HL-60 (cell line): ENCODE results near the gene VIPR2.

Experiments used
- DNase-seq, 2 experiments: peaks; one replicate each; pipeline ENCODE4 v3.0.0-alpha.2; 2010 to 2020; ENCODE audit warnings: low read depth in 1 of 2, low spot score in 1 of 2
- H3K27ac ChIP-seq: fragments of 250-450 bp; sonication (Bioruptor Pico); replicated peaks from 2 replicates; pipeline ENCODE4 v1.5.1; 2020; ENCODE audit warnings: mild to moderate bottlenecking, moderate library complexity
- H3K27me3 ChIP-seq: fragments of 250-450 bp; sonication (Bioruptor Pico); 2 replicates; pipeline ENCODE4 v1.5.1; 2021; ENCODE audit warnings: mild to moderate bottlenecking, moderate library complexity; ENCODE audit not compliant: insufficient read depth, poor library complexity, severe bottlenecking
- H3K4me3 ChIP-seq: replicated peaks from 2 replicates; pipeline ENCODE4 v1.5.1; 2011; ENCODE audit warnings: mild to moderate bottlenecking, control low read depth, low read length; ENCODE audit not compliant: insufficient read depth
- CTCF ChIP-seq: IDR thresholded peaks from one replicate; pipeline ENCODE4 v1.5.1; 2011; ENCODE audit warnings: low read length, control low read depth, inconsistent platforms; ENCODE audit not compliant: insufficient read depth
- GABPA ChIP-seq: IDR thresholded peaks from 2 replicates; pipeline ENCODE4 v1.6.1; 2012; ENCODE audit warnings: low read depth
- POLR2AphosphoS5 ChIP-seq: IDR thresholded peaks from 2 replicates; pipeline ENCODE4 v1.6.1; 2012; ENCODE audit warnings: low read depth
- SPI1 ChIP-seq: IDR thresholded peaks from 2 replicates; pipeline ENCODE4 v1.6.1; 2012; ENCODE audit warnings: low read depth, mild to moderate bottlenecking, borderline replicate concordance
- TF ChIP-seq, protein P1 (sequence below): IDR thresholded peaks from 2 replicates; pipeline ENCODE4 v1.6.1; 2012; ENCODE audit warnings: low read depth; ENCODE audit not compliant: insufficient replicate concordance

VIPR2 gene

GRCh38 chr7:159048656-159049055, 96.0 kb downstream of the VIPR2 start:
- no peak for DNase-seq
- Histone ChIP-seq H3K27ac (no peak overlapping the region), H3K4me3 (no peak overlapping the region), H3K27me3 (no peaks in the 10 kb centered on the region)
- TF ChIP-seq SPI1 (no peak), GABPA (no peak), POLR2AphosphoS5 (no peak), CTCF (no peak)
- TF ChIP-seq, protein P1, sequence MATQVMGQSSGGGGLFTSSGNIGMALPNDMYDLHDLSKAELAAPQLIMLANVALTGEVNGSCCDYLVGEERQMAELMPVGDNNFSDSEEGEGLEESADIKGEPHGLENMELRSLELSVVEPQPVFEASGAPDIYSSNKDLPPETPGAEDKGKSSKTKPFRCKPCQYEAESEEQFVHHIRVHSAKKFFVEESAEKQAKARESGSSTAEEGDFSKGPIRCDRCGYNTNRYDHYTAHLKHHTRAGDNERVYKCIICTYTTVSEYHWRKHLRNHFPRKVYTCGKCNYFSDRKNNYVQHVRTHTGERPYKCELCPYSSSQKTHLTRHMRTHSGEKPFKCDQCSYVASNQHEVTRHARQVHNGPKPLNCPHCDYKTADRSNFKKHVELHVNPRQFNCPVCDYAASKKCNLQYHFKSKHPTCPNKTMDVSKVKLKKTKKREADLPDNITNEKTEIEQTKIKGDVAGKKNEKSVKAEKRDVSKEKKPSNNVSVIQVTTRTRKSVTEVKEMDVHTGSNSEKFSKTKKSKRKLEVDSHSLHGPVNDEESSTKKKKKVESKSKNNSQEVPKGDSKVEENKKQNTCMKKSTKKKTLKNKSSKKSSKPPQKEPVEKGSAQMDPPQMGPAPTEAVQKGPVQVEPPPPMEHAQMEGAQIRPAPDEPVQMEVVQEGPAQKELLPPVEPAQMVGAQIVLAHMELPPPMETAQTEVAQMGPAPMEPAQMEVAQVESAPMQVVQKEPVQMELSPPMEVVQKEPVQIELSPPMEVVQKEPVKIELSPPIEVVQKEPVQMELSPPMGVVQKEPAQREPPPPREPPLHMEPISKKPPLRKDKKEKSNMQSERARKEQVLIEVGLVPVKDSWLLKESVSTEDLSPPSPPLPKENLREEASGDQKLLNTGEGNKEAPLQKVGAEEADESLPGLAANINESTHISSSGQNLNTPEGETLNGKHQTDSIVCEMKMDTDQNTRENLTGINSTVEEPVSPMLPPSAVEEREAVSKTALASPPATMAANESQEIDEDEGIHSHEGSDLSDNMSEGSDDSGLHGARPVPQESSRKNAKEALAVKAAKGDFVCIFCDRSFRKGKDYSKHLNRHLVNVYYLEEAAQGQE, result no peak

DNA sequence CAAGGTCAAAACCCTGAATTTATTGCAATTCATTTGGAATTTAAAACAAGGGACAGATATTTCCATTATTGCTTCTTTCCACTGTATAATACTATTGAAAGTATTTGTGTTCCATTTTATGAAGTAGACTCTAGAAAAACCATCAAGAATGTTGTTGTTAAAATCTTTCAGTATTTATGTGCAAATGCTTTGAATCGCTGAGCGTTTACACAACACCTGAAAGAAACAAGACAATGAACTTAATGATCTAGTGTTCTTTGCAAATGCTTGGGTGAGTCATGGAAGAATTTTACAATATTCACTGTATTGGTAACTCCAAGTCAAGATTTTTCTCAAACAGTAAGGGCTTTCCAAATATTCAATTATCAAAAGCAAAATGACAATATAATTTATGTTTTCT, 97.1 kb downstream of the VIPR2 start:
- no peak for TF ChIP-seq GABPA
- TF ChIP-seq SPI1, result no peak
- no peak for TF ChIP-seq CTCF
- TF ChIP-seq, protein P1, result no peak
- no peak for TF ChIP-seq POLR2AphosphoS5
- H3K4me3 ChIP-seq, result no peak overlapping the region
- no peak overlapping the region for H3K27ac ChIP-seq
- no peaks in the 10 kb centered on the region for H3K27me3 ChIP-seq
- no peak for DNase-seq

DNA sequence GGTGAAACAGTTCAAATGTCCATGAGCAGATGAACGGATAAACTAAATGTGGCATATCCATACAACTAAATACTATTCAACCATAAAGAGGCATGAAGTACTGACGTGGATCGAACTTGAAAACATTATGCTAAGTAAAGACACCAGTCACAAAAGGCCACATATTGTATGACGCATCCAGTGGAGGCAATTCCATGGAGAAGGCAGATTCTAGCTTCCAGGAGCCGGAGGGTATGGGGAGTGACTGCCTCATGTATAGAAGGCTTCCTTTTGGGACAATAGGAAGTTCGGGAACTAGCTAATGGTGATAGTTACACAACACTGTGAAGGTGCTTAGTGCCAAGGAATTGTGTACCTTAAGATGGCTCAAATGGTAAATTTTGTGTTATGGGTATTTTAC, 98.4 kb downstream of the VIPR2 start:
- DNase-seq, result no peak
- H3K27ac ChIP-seq, result no peak overlapping the region
- no peak for TF ChIP-seq POLR2AphosphoS5
- TF ChIP-seq CTCF, result no peak
- no peak overlapping the region for H3K4me3 ChIP-seq
- no peaks in the 10 kb centered on the region for H3K27me3 ChIP-seq

GRCh38 chr7:159045839-159046238, 98.8 kb downstream of the VIPR2 start:
- H3K4me3 ChIP-seq, result no peak overlapping the region
- H3K27me3 ChIP-seq, result no peaks in the 10 kb centered on the region
- no peak for DNase-seq
- H3K27ac ChIP-seq, result no peak overlapping the region
- TF ChIP-seq GABPA, result no peak
- TF ChIP-seq, protein P1, result no peak
- no peak for TF ChIP-seq CTCF
- TF ChIP-seq POLR2AphosphoS5, result no peak
- TF ChIP-seq SPI1, result no peak
